ENCODE results near the gene FURIN.
"Not testable (repeated sequence)": the region's sequence is repeated elsewhere in the genome, so short reads cannot be mapped to it uniquely, and the experiment has no call there.

The FURIN gene

DNA sequence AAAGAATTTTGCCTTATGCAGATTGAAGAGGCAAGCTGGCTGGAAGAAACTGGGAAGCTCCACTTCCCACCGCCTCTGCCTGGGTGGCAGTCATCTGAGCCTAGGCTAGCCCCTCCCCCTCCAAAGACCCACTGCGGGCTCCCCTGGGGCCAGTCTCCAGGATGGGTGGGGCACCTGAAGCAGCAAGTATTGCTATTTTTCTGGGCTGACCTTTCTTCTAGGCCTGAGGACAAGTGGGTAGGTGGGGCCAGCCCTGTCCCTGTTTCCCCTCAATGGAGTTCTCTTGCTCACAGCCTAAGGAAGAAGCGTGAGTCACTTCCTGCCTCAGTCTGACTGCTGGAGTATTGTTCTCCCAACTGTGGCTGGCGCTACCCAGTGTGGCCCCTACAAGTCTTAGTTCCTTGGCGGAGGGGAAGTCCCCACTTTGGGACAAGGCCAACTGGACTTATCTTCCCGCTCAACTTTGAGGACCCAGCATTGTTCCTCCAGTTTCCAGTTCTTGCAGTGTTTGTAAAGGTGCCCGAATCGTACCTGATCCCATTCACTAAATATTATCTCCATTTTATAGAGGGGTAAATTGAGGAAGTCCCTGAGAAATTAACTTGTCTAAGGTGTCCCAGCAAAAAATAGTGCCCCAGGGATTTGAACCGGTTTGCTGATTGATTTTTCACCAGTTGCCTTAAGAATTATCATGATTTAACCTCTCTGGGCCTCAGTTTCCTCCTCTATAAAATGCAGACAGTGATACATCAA lies 1.4 kb downstream of the FURIN start:
- peak overlapping the region; percentile 92 for H3K4me3 Mint-ChIP-seq
- H3K36me3 Mint-ChIP-seq (ENCODE audit: low read depth) = peaks cover 35% of the 10 kb centered on the region
- H3K27me3 Mint-ChIP-seq (ENCODE audit: low read depth) = no peaks in the 10 kb centered on the region
- H3K27ac Mint-ChIP-seq = peak overlapping the region; percentile 97
- DNase-seq (ENCODE audit: low spot score) = peak; percentile 76
- H3K9me3 Mint-ChIP-seq = no peaks in the 10 kb centered on the region
- H3K4me1 Mint-ChIP-seq (ENCODE audit: low read depth) = peaks cover 59% of the 10 kb centered on the region

DNA sequence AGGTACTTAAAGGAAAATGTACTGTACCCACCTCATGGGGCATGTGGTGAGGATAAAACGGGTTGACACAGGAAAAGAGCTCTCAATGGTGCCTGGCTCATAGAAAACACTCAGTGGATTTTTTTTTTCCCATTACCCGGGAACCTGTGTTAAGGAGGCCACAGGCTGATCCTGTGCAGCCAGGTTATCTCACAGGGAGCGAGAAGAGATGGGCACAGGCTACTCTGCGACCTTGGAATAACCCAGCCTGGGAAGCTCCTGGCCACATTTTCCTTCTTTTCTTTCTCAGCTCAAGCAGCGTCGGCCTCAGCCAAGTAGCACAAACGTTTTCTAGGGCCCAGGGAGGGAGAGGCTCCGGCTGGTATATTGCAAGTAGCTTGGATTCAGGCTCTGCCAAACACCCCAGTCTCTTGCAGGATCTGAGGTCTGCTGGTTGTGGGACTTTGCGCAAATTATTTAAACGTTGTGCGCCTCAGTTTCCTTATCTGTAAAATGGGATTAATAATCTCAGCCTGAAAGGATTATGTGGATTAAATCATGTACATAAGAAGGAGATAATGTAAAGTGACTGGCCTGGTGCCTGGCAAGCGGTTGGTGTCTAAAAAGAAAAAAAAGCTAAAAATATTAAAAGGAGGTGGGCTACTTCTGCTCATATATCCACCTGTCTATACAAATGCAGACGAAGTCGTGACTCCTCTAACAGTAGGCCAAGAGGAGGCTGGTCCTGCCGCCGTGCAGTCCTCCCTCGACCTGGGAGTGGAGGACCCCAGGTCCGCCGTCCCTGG lies 2.2 kb downstream of the FURIN start:
- DNase-seq (ENCODE audit: low spot score) = no peak
- Mint-ChIP-seq H3K27me3 (ENCODE audit: low read depth) (no peaks in the 10 kb centered on the region), H3K4me1 (ENCODE audit: low read depth) (peaks cover 63% of the 10 kb centered on the region), H3K9me3 (no peaks in the 10 kb centered on the region), H3K4me3 (peak overlapping the region; percentile 92), H3K36me3 (ENCODE audit: low read depth) (peaks cover 40% of the 10 kb centered on the region), H3K27ac (peak overlapping the region; percentile 97)

DNA sequence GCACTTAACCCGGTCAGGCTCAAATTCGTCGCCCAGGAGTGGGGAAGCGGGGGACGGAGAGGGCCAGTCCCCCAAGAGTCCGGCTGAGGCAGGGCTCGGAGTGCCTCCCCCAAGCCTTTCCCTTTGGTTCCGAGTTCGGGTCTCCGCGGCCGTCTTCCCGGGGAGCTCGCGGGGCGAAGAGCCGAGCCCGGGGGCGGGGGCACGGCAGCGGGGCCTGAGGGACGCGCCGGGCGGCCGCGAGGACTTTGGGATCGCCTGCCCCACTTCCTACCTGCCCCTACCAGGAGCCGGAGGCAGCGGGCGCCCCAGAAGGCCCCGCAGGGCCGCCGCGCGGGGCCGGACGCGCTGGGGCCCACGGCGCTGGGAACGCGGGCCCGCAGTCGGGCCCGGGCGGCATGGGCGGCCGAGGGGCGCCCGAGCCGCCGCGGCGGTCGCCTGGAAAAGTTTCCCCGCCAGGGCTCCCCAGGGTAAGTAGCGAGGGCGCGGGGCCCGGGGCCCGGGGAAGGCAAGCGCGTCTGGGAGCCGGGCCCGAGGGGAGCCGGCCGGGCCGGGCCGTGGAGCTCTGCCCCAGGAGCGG lies 2.8 kb downstream of the FURIN start:
- Mint-ChIP-seq H3K36me3 (ENCODE audit: low read depth) (peaks cover 45% of the 10 kb centered on the region), H3K27ac (peak overlapping the region; percentile 97)

DNA sequence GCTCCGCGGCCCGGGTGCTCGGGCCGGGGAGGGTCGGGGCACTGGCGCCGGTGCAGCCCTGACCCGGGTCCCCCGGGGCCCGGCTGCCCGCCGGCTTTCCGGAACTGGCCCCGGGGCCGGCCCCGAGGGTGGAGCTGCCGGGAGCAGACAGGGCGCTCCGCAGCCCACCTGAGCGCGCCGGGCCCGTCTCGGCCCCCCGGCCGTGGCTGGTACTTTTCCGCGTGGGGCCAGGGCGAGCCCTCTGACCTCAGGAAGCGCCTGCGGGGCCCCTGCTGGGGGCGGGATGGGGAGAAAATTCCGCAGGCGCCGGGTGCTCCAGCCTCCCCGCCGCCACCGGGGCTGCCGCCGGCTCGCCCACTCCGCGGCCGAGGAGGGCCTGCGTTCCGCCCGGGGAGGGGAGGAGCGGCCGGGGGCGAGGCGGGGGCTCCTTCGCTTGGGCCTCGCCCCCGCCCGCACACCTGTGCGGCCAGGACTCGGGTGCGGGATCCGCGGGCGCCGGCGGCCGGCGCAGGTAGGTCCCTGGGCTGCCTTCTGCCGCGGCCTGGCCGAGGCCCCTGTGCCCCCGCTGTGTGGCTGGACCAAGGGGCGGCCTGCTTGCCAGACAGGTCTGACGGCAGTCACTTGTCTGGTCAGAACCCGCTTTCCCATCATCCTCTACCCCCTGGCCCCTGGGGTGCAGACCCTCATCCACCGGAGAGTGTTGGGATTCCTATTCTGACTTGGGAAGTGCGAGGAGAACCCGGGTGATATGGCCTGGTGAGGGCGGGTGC lies 3.5 kb downstream of the FURIN start:
- Mint-ChIP-seq H3K27me3 (ENCODE audit: low read depth) (no peaks in the 10 kb centered on the region), H3K9me3 (no peaks in the 10 kb centered on the region), H3K4me1 (ENCODE audit: low read depth) (peaks cover 53% of the 10 kb centered on the region), H3K4me3 (peak overlapping the region; percentile 92), H3K36me3 (ENCODE audit: low read depth) (peaks cover 52% of the 10 kb centered on the region), H3K27ac (peak overlapping the region; percentile 90)
- peak; percentile 29 for DNase-seq (ENCODE audit: low spot score)

More for the DNA sequence above, 2.8 kb downstream of the FURIN start:
- peak; percentile 34 for DNase-seq (ENCODE audit: low spot score)
- Mint-ChIP-seq H3K9me3 (no peaks in the 10 kb centered on the region), H3K4me1 (ENCODE audit: low read depth) (peaks cover 60% of the 10 kb centered on the region), H3K4me3 (peak overlapping the region; percentile 92), H3K27me3 (ENCODE audit: low read depth) (no peaks in the 10 kb centered on the region)

DNA sequence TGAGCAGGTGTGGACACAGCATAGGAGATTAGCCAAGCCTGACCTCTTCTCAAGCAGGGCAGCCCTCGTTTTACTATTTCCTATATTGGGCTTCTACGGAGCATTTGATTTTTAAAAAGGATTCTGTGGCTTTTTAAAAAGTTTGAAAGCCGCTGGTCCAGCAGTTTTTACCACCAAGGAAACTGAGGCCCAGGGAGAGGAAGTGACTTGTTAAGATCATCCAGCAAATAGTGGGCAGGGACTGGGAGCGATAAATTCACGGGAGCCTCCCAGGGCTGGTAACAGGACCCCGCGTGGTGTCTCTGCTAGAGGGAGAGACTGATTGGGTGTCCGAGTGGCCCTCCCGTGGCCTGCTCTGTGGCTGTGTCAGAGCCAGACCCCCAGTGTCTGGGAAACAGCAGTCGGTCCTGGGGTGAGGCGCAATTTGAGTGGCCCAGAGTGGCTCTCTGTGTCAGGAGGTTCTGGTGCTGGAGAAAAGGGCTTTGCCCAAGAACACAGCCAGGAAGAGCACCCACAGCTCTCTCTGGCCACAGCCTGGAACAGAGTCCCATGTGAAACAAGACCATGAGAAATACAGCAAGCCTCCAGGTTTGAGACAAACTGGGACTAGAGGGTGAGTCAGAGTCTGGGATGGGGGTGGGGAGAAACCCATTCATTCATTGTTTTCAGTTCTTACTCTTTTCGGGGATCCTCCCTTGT lies 4.2 kb downstream of the FURIN start:
- DNase-seq (ENCODE audit: low spot score) = peak; percentile 79
- Mint-ChIP-seq H3K36me3 (ENCODE audit: low read depth) (peaks cover 58% of the 10 kb centered on the region), H3K27me3 (ENCODE audit: low read depth) (no peaks in the 10 kb centered on the region), H3K4me1 (ENCODE audit: low read depth) (peaks cover 51% of the 10 kb centered on the region), H3K27ac (peak overlapping the region; percentile 90), H3K9me3 (no peaks in the 10 kb centered on the region), H3K4me3 (peak overlapping the region; percentile 92)

DNA sequence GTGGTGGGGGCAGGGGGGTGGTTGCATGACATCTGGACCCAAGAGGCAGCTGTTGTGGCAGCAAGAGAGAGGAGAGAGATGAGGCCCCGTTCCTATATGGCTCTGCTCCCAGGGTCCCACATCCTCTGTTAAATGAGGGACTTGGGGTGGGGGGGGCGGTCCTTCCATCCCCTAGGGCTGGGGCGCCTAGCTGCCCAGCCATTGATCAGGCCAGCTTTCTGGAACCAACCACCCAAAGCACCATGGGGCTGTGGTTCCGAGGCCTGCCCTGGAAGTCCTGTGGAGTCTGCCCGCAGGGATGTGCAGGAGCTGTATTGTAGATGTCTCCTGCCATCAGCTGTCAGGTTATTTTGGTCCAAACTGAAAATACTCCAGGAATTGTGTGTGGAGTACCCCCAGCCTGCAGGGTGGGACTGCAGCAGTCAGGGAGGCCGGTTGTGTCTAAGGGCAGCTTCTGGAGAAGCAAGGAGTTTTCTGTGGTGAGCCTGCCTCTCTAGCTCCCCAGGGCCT lies 5.2 kb downstream of the FURIN start:
- Mint-ChIP-seq H3K27ac (peak overlapping the region; percentile 90), H3K4me1 (ENCODE audit: low read depth) (peaks cover 43% of the 10 kb centered on the region), H3K4me3 (peak overlapping the region; percentile 92)

DNA sequence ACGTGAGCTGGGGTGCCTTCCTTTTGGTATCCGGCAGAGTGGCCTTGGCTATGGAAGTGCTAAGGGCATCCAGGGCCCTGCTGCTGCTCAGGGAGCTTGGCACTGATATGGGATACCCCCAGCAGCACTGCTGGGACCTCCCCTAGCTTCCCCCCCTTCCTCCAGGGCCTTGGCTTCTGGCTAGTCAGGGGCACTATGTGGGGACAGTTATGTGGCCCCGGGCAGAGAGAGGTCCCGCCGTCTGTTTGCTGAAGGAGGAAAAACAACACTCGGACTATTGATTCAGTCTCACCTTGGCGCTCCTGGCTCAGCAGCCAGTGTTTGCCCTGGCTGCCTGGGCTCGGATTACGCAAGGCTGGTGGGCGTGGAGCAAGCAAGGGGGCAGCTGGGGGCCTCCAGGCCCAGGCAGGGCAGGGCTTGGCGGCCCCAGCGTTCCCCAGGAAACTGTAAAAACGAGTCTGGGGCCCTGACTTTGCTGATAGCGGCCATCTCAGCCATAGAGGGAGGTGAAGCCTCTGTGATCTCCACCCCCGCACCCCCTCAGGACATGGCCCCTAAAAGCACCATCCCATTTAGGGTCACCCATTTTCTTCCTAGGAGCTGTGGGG lies 5.7 kb downstream of the FURIN start:
- peaks cover 38% of the 10 kb centered on the region for H3K4me1 Mint-ChIP-seq (ENCODE audit: low read depth)
- peak overlapping the region; percentile 92 for H3K4me3 Mint-ChIP-seq
- H3K27me3 Mint-ChIP-seq (ENCODE audit: low read depth) = no peaks in the 10 kb centered on the region
- peak overlapping the region; percentile 52 for H3K27ac Mint-ChIP-seq
- H3K9me3 Mint-ChIP-seq = no peaks in the 10 kb centered on the region
- DNase-seq (ENCODE audit: low spot score) = no peak
- H3K36me3 Mint-ChIP-seq (ENCODE audit: low read depth) = peaks cover 69% of the 10 kb centered on the region

More for the DNA sequence above, 5.2 kb downstream of the FURIN start:
- H3K9me3 Mint-ChIP-seq = no peaks in the 10 kb centered on the region
- peaks cover 65% of the 10 kb centered on the region for H3K36me3 Mint-ChIP-seq (ENCODE audit: low read depth)
- DNase-seq (ENCODE audit: low spot score) = no peak
- no peaks in the 10 kb centered on the region for H3K27me3 Mint-ChIP-seq (ENCODE audit: low read depth)

DNA sequence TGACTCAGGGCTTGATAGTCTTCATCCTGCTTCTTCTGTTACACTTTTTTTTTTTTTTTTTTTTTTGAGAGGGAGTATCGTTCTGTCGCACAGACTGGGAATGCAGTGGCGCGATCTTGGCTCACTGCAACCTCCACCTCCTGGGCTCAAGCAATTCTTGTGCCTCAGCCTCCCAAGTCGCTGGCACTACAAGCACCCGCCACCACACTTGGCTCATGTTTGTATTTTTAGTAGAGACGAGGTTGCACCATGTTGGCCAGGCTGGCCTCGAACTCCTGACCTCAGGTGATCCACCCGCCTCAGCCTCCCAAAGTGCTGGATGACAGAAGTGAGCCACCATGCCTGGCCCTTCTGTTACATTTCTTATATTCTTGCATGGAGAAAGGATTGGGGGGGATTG lies 6.6 kb downstream of the FURIN start:
- peak overlapping the region; percentile 36 for H3K4me3 Mint-ChIP-seq
- not testable (repeated sequence) for H3K9me3 Mint-ChIP-seq; DNase-seq (ENCODE audit: low spot score); H3K27ac Mint-ChIP-seq; H3K27me3 Mint-ChIP-seq (ENCODE audit: low read depth)
- H3K4me1 Mint-ChIP-seq (ENCODE audit: low read depth) = peaks cover 29% of the 10 kb centered on the region
- peaks cover 75% of the 10 kb centered on the region for H3K36me3 Mint-ChIP-seq (ENCODE audit: low read depth)

DNA sequence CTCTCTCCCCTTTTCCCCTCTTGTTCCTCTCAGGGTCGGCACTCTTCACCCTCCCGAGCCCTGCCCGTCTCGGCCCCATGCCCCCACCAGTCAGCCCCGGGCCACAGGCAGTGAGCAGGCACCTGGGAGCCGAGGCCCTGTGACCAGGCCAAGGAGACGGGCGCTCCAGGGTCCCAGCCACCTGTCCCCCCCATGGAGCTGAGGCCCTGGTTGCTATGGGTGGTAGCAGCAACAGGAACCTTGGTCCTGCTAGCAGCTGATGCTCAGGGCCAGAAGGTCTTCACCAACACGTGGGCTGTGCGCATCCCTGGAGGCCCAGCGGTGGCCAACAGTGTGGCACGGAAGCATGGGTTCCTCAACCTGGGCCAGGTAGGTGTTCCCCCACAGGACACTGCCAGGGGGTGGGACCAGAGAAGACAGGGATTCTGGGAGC lies 7.2 kb downstream of the FURIN start:
- H3K36me3 Mint-ChIP-seq (ENCODE audit: low read depth) = peaks cover 76% of the 10 kb centered on the region
- H3K27me3 Mint-ChIP-seq (ENCODE audit: low read depth) = no peaks in the 10 kb centered on the region
- H3K27ac Mint-ChIP-seq = peak overlapping the region; percentile 8
- no peak for DNase-seq (ENCODE audit: low spot score)
- H3K4me1 Mint-ChIP-seq (ENCODE audit: low read depth) = peaks cover 23% of the 10 kb centered on the region
- no peaks in the 10 kb centered on the region for H3K9me3 Mint-ChIP-seq
- no peak overlapping the region for H3K4me3 Mint-ChIP-seq

DNA sequence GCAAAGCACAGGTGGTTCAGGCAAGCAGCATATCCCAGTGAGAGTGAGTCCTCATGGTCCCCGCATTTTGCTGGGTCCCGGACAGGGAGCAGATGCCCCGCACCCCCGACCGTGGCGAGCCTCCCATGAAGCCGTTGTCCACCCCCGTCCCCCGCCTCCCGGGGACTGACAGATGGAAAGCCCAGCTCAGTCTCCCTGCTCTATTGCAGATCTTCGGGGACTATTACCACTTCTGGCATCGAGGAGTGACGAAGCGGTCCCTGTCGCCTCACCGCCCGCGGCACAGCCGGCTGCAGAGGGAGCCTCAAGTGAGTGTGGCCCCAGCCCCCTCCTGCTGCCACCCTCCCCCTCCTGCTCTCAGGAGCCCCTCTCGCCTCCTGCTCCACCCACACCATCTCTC lies 7.7 kb downstream of the FURIN start:
- Mint-ChIP-seq H3K36me3 (ENCODE audit: low read depth) (peaks cover 74% of the 10 kb centered on the region), H3K27me3 (ENCODE audit: low read depth) (no peaks in the 10 kb centered on the region), H3K4me1 (ENCODE audit: low read depth) (peaks cover 20% of the 10 kb centered on the region), H3K4me3 (no peak overlapping the region), H3K9me3 (no peaks in the 10 kb centered on the region), H3K27ac (peak overlapping the region; percentile 62)
- DNase-seq (ENCODE audit: low spot score) = no peak

DNA sequence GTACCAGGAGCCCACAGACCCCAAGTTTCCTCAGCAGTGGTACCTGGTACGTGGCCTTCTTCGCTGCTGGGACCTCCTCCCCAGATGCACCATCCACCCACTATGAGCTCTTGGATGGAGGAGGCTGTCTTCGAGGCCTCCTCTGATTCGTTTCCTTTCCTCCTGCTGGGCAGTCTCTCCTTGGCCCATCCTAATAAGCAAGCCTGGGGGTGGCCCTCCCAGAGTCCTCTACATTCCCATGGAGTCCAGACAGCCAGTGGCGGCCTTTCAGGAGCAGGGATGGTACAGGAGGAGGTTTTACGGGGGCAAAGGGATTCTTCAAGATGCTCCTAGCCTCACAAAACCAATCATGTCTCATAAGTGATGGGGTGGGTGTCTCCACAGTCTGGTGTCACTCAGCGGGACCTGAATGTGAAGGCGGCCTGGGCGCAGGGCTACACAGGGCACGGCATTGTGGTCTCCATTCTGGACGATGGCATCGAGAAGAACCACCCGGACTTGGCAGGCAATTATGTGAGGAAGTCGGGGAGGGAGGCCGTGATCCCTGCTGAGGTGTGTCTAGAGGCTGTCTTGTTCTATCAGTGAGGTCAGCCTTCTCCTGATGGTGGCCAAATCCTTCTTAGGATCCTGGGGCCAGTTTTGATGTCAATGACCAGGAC lies 8.3 kb downstream of the FURIN start:
- Mint-ChIP-seq H3K4me1 (ENCODE audit: low read depth) (peaks cover 20% of the 10 kb centered on the region), H3K27me3 (ENCODE audit: low read depth) (no peaks in the 10 kb centered on the region), H3K36me3 (ENCODE audit: low read depth) (peaks cover 74% of the 10 kb centered on the region), H3K27ac (peak overlapping the region; percentile 62), H3K4me3 (peak overlapping the region; percentile 7), H3K9me3 (no peaks in the 10 kb centered on the region)
- DNase-seq (ENCODE audit: low spot score) = no peak

DNA sequence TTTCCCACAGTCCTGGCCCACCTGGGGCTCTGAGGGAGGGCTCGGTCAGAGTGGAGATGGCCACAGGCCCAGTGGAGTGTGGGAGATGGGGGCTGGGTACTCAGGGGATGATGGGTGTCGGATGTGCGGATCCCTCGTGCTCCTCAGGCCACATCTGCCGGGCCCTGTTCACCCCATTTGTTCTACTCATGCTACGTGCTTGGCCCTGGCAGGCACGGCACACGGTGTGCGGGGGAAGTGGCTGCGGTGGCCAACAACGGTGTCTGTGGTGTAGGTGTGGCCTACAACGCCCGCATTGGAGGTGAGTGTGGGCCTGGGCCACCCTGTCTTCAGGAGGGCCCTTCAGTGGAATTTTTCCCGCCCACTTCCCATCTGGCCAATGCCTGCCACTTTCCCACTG lies 8.9 kb downstream of the FURIN start:
- H3K9me3 Mint-ChIP-seq = no peaks in the 10 kb centered on the region
- H3K4me3 Mint-ChIP-seq = no peak overlapping the region
- DNase-seq (ENCODE audit: low spot score) = no peak
- peak overlapping the region; percentile 62 for H3K27ac Mint-ChIP-seq
- peaks cover 71% of the 10 kb centered on the region for H3K36me3 Mint-ChIP-seq (ENCODE audit: low read depth)
- peaks cover 20% of the 10 kb centered on the region for H3K4me1 Mint-ChIP-seq (ENCODE audit: low read depth)
- no peaks in the 10 kb centered on the region for H3K27me3 Mint-ChIP-seq (ENCODE audit: low read depth)
